Peyer's patch (tissue), 4 donors: ENCODE measurements around the gene PRKCA. TPM values are rescaled to one million over a fixed set of nuclear protein-coding genes. Genes with fewer than 3 reads are reported as not detected.
"Not testable (repeated sequence)": the region's sequence is repeated elsewhere in the genome, so short reads cannot be mapped to it uniquely, and the experiment has no call there.

Source experiments
- DNase-seq, 3 donors: peaks; one replicate each; pipeline ENCODE4 v3.0.0-alpha.2; 2017 to 2019
- H3K27ac ChIP-seq, 4 donors: fragments of 200-600 bp; sonication (generic); one replicate each; pipeline ENCODE4 v1.5.1; 2016 to 2019
- H3K27me3 ChIP-seq, 2 donors: fragments of 200-600 bp; sonication (generic); one replicate each; pipeline ENCODE4 v1.5.1; 2019
- H3K36me3 ChIP-seq, 3 donors: fragments of 200-600 bp; sonication (generic); one replicate each; pipeline ENCODE4 v1.5.1; 2016 to 2019
- H3K4me1 ChIP-seq, 4 donors: fragments of 200-600 bp; sonication (generic); one replicate each; pipeline ENCODE4 v1.5.1; 2016 to 2019
- H3K4me3 ChIP-seq, 4 donors: fragments of 200-600 bp; sonication (generic); 1 replicate in 3 of 4; 2 replicates in 1 of 4; pipeline ENCODE4 v1.5.1; 2016 to 2019; ENCODE audit warnings: mild to moderate bottlenecking in 1 of 4
- H3K9me3 ChIP-seq, 4 donors: fragments of 200-600 bp; sonication (generic); one replicate each; pipeline ENCODE4 v1.5.1; 2016 to 2019; ENCODE audit warnings: mild to moderate bottlenecking in 1 of 4
- CTCF ChIP-seq, 6 experiments: fragments of 450-650 bp in 4 of 6; fragments of 200-600 bp in 2 of 6; sonication (generic) in 1 of 6; IDR thresholded peaks; one replicate each; pipeline ENCODE4 v1.5.1; 2017 to 2019; ENCODE audit warnings: antibody characterized with exemption in 6 of 6, mild to moderate bottlenecking in 3 of 6, moderate library complexity in 1 of 6
- POLR2A ChIP-seq, 2 donors: fragments of 450-650 bp; IDR thresholded peaks; one replicate each; pipeline ENCODE4 v1.5.1; 2017; ENCODE audit warnings: antibody characterized with exemption in 2 of 2, mild to moderate bottlenecking in 2 of 2, moderate library complexity in 2 of 2
- total RNA-seq, 4 donors: library from RNA; depleted of rRNA; stranded (reverse); fragments of >200 nt; gene quantifications; one replicate each; pipeline ENCODE4 v1.1.0, GENCODE V29; 2016

The PRKCA gene
- total RNA-seq, 4 donors from 2014 or later: 32.2 to 47.0 (median 43.5) TPM

- Histone ChIP-seq H3K27ac (no peak overlapping the region), H3K4me1 (peaks cover 0 to 19% (median 0%) of the 10 kb centered on the region in 4 donors), H3K27me3 (no peaks in the 10 kb centered on the region), H3K9me3 (no peaks in the 10 kb centered on the region), H3K36me3 (no peaks in the 10 kb centered on the region), H3K4me3 (no peak overlapping the region)
- TF ChIP-seq POLR2A (IDR thresholded peaks at IDR 0.05): no peak
- no peak for TF ChIP-seq CTCF (IDR thresholded peaks at IDR 0.05)
- no peak for DNase-seq
Measured at GRCh38 chr17:66338937-66339336, 36.5 kb downstream of the PRKCA start.

- no peaks in the 10 kb centered on the region for H3K27me3 ChIP-seq
- TF ChIP-seq CTCF (IDR thresholded peaks at IDR 0.05): no peak
- no peak for TF ChIP-seq POLR2A (IDR thresholded peaks at IDR 0.05)
- H3K4me1 ChIP-seq: peaks cover 0 to 19% (median 0%) of the 10 kb centered on the region in 4 donors
- no peak for DNase-seq
- H3K36me3 ChIP-seq: no peaks in the 10 kb centered on the region
- no peaks in the 10 kb centered on the region for H3K9me3 ChIP-seq
- no peak overlapping the region for H3K4me3 ChIP-seq
- no peak overlapping the region for H3K27ac ChIP-seq
Measured at GRCh38 chr17:66339561-66339960, 37.1 kb downstream of the PRKCA start.

GRCh38 chr17:66340720-66341119 is 38.3 kb downstream of the PRKCA start:
- no peaks in the 10 kb centered on the region for H3K9me3 ChIP-seq
- no peak overlapping the region for H3K27ac ChIP-seq
- peaks cover 0 to 24% (median 0%) of the 10 kb centered on the region in 4 donors for H3K4me1 ChIP-seq
- no peak for DNase-seq
- no peaks in the 10 kb centered on the region for H3K27me3 ChIP-seq
- TF ChIP-seq CTCF (IDR thresholded peaks at IDR 0.05) (no peak), POLR2A (IDR thresholded peaks at IDR 0.05) (no peak)
- no peak overlapping the region for H3K4me3 ChIP-seq
- no peaks in the 10 kb centered on the region for H3K36me3 ChIP-seq

GRCh38 chr17:66341462-66341861 is 39.0 kb downstream of the PRKCA start:
- no peaks in the 10 kb centered on the region for H3K36me3 ChIP-seq
- TF ChIP-seq POLR2A (IDR thresholded peaks at IDR 0.05): no peak
- TF ChIP-seq CTCF (IDR thresholded peaks at IDR 0.05): no peak
- peaks cover 0 to 27% (median 0%) of the 10 kb centered on the region in 4 donors for H3K4me1 ChIP-seq
- no peaks in the 10 kb centered on the region for H3K27me3 ChIP-seq
- peak overlapping the region in 1 of 4 donors; percentile 10 for H3K4me3 ChIP-seq
- H3K9me3 ChIP-seq: no peaks in the 10 kb centered on the region
- DNase-seq: no peak
- H3K27ac ChIP-seq: peak overlapping the region in 1 of 4 donors; percentile 30

- H3K9me3 ChIP-seq, DNase-seq, H3K27ac ChIP-seq, H3K4me3 ChIP-seq, H3K36me3 ChIP-seq, H3K27me3 ChIP-seq: not testable (repeated sequence)
- peaks cover 0 to 27% (median 0%) of the 10 kb centered on the region in 4 donors for H3K4me1 ChIP-seq
Measured at GRCh38 chr17:66342263-66342662, 39.9 kb downstream of the PRKCA start.

GRCh38 chr17:66343531-66344078 is 41.2 kb downstream of the PRKCA start:
- H3K9me3 ChIP-seq: no peaks in the 10 kb centered on the region
- no peak overlapping the region for H3K27ac ChIP-seq
- no peaks in the 10 kb centered on the region for H3K36me3 ChIP-seq
- peaks cover 0 to 38% (median 0%) of the 10 kb centered on the region in 4 donors for H3K4me1 ChIP-seq
- no peak overlapping the region for H3K4me3 ChIP-seq
- DNase-seq: no peak
- no peaks in the 10 kb centered on the region for H3K27me3 ChIP-seq
- TF ChIP-seq POLR2A (IDR thresholded peaks at IDR 0.05) (no peak), CTCF (IDR thresholded peaks at IDR 0.05) (no peak)
